ENCODE measurements around the gene RIC3. TPM values are rescaled to one million over a fixed set of nuclear protein-coding genes. Genes with fewer than 3 reads are reported as not detected.
A peak's percentile ranks its signal among the peaks of the same experiment; 100 is the strongest.

RIC3 gene, protein sequence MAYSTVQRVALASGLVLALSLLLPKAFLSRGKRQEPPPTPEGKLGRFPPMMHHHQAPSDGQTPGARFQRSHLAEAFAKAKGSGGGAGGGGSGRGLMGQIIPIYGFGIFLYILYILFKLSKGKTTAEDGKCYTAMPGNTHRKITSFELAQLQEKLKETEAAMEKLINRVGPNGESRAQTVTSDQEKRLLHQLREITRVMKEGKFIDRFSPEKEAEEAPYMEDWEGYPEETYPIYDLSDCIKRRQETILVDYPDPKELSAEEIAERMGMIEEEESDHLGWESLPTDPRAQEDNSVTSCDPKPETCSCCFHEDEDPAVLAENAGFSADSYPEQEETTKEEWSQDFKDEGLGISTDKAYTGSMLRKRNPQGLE
- 10 to 100 TPM; 10.6 to 16.5 (median 12.5) TPM for total RNA-seq
- polyA plus RNA-seq: 10 to 100 TPM in 1 of 2 donors, 1 to 10 TPM in 1; 4.7 to 17.0 TPM
- long read RNA-seq, donor 1, transcript RIC3-203 (6 exons, 2,929 nt): major isoform, 14 of 20 reads
- long read RNA-seq, donor 1, partial matches to known transcripts: 3 of 20 reads
- long read RNA-seq, donor 1, other reads (novel, unspliced or antisense): 2 of 20 reads
- long read RNA-seq, donor 2, transcript RIC3-203 (6 exons, 2,929 nt): major isoform, 8 of 16 reads
- long read RNA-seq, donor 2, partial matches to known transcripts: 2 of 16 reads
- long read RNA-seq, donor 2, other reads (novel, unspliced or antisense): 5 of 16 reads
- long read RNA-seq, donor 3, transcript RIC3-203 (6 exons, 2,929 nt): major isoform, 19 of 28 reads
- long read RNA-seq, donor 3, partial matches to known transcripts: 2 of 28 reads
- long read RNA-seq, donor 3, other reads (novel, unspliced or antisense): 7 of 28 reads

DNA sequence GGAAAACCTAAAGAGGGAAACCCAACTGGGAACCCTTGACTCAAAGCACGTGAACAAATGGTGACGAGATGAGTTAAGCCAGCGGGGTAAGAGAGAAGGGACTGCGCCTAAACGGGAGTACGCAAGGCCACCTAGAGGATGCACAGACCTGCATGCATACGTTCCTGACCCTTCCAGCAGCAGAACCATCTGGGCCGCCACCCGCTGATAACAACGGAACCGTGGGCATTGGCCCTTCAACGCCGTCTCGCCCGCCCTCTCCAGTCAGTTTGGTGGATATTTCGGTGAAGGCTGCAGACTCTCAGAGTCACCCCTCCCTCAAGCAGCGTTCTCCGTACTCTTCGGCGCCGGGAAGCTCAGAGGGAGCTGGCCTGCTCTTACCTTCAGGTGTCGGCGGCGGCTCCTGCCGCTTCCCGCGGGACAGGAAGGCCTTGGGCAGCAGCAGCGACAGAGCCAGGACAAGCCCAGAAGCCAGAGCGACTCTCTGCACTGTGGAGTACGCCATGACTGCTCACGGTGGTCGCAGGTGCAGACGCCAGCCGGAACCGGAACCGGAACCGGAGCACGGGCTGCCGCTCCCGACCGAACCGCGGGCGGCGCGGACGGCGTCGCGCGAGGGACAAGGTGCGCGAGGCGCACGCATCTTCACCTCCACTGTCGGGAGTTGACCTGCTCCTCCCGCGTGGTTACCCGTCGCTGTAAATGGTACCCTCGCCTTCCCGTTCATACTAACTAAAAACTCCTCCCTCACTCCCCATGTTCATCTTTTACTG lies at the start of gene RIC3:
RIC3 (minus strand) TSS at position 541 of the 773 bp plus-strand sequence; CDS start at position 505, 36 bp downstream.
- Histone ChIP-seq H3K27me3 (peaks cover 0 to 56% (median 31%) of the 10 kb centered on the region in 7 donors), H3K9me3 (no peaks in the 10 kb centered on the region), H3K4me3 (peak within 1 kb of the TSS; percentile 7 to 75 (median 63)), H3K4me1 (peaks cover 0 to 12% (median 0%) of the 10 kb centered on the region in 9 donors), H3K27ac (peak within 1 kb of the TSS in 8 of 10 donors; percentile 13 to 66 (median 50)), H3K36me3 (no peaks in the 10 kb centered on the region)
- intact Hi-C loops (cut with DNase I): no loop called here
- ATAC-seq (peak; percentile 80 to 94 (median 90)), DNase-seq (peak; percentile 16 to 54)
- 1 to 2% methylated on average over 60 to 62 of the region's 62 CpGs for WGBS, 2 donors
- no peak for TF ChIP-seq CTCF (IDR thresholded peaks at IDR 0.05)

DNA sequence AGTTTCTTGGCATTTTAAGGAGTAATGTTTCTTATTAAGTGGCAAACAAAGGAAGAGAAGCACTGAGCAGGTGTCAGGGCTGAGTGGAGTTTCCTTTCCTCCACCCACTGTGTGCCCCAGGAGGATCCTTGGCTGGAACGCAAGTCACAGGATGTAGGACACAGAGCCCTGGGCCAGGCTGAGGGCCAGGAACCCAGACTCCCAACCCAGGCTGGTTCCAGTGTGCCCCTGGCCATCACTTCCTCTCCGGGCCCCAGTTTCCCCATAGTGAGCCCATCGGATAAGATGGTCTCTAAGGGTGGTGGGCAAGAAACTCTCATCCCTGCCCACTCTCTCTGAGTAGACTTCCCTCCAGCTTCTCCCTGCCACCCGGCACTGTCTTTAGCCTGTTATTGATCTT lies 49.6 kb upstream of the RIC3 start:
- Histone ChIP-seq H3K4me3 (no peak overlapping the region), H3K27me3 (peaks cover 0 to 4% (median 0%) of the 10 kb centered on the region in 7 donors), H3K36me3 (no peaks in the 10 kb centered on the region), H3K27ac (no peak overlapping the region), H3K9me3 (no peaks in the 10 kb centered on the region), H3K4me1 (no peaks in the 10 kb centered on the region)
- no peak for ATAC-seq
- intact Hi-C loops (cut with DNase I): no loop called here
- DNase-seq: no peak
- no peak for TF ChIP-seq CTCF (IDR thresholded peaks at IDR 0.05)
- 71 to 85% methylated on average over 4 of the region's 4 CpGs for WGBS, 2 donors

DNA sequence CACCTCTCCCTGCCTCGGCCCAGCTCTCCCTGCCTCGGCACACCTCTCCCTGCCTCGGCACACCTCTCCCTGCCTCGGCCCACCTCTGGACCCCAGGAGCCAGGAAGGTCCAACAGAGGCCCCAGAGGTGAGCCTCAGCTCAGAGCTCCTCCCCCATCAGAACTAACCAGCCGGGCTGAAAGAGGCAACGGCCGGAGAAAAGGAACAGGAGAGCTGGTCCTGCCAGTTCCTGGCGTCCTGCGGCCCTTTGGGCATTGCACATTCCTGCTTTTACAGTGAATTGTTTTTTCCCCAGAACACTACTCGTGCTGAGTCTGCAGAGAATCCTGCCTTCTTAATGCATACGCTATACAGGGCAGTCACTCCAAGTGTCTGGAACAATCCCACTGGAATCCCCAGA lies 49.1 kb upstream of the RIC3 start:
- Histone ChIP-seq H3K4me3 (no peak overlapping the region), H3K9me3 (no peaks in the 10 kb centered on the region), H3K4me1 (no peaks in the 10 kb centered on the region), H3K27me3 (peaks cover 0 to 4% (median 0%) of the 10 kb centered on the region in 7 donors), H3K27ac (no peak overlapping the region), H3K36me3 (no peaks in the 10 kb centered on the region)
- intact Hi-C loops (cut with DNase I): no loop called here
- DNase-seq (no peak), ATAC-seq (no peak)
- no peak for TF ChIP-seq CTCF (IDR thresholded peaks at IDR 0.05)
- WGBS, 2 donors: 90 to 91% methylated on average over 11 of the region's 11 CpGs

DNA sequence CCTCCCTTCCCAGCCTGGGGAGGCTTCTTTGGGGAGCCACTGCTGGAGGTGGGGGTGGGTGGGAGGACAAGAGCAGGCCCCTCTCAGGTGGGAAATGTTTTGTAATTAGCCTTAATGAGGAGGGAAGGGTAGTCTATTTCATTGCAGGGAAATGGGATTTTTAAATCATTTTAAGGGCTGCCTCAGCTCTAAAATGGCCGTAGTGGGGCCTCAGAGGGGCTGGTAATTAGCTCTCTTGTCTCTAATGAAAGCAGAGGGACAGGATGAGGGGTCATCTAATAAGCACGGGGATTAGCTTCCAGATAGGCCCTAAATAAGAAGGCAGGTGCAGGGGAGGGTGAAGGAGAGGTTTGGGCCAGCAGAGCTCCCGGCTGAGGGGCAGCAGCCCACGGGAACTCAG lies 48.3 kb upstream of the RIC3 start:
- DNase-seq (no peak), ATAC-seq (no peak)
- no peak overlapping the region for H3K4me3 ChIP-seq
- H3K4me1 ChIP-seq: no peaks in the 10 kb centered on the region
- TF ChIP-seq CTCF (IDR thresholded peaks at IDR 0.05): no peak
- H3K27ac ChIP-seq: no peak overlapping the region
- H3K9me3 ChIP-seq: no peaks in the 10 kb centered on the region
- no peaks in the 10 kb centered on the region for H3K36me3 ChIP-seq
- intact Hi-C loops (cut with DNase I): no loop called here
- 74 to 83% methylated on average over 4 of the region's 4 CpGs for WGBS, 2 donors
- peaks cover 0 to 4% (median 0%) of the 10 kb centered on the region in 7 donors for H3K27me3 ChIP-seq
